Measurements from ENCODE around the gene PPP1R12C.

PPP1R12C gene

DNA sequence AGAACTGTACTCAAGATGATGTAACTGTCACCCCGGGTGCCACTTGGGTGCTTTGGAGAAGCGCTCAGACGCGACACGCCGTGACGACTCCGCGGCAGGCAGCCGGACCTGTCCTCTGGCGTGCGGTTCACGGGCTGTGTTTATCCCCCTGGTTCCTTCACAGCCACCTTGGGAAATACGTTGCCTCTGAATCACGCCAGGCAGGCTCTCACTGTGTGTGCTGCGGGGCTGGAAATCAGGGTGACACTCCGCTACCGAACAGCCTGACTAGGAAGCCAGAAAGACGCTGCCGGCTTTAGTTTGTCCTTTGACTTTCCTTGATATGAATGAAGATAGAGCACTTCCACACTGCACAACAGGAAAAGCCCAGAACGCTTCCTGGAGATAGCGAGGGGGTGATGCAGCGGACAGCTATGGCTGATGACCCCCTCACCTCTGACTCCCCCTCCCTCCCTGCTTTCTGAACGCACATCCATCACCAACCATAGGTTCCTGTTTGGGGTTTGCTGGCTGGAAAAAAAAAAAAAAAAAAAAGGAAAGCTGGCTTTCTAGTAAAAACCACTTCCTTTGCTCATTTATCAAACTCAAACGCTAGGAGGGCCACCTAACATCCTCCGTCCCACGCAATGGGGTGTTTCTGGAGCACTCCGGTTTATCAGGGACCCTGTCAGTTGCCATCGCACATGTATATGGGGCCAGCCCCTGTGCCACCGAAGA, 75.7 kb downstream of the PPP1R12C start:
- DNase-seq, result no peak

DNA sequence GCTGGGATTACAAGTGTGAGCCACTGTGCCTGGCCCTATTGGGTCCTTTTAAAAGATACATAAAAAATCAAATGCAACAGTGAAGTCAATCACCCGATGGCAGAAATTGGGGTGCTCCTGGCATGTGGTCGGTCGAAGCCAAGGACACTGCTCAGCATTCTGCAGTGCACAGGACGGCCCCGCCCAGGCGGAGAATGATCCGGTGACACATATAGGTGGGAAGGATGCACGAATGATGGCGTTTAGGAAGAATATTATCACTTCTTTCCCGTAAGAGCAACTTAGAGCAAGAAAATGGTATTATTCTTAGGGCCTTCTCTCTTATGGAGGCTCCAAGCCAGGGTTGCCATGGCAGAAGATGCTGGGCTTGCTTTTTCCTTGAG, 76.2 kb downstream of the PPP1R12C start:
- no peak for DNase-seq
